Esophagus squamous epithelium (tissue), 5 donors: Measurements from ENCODE around the gene RBFOX2. TPM values are rescaled to one million over a fixed set of nuclear protein-coding genes. Genes with fewer than 3 reads are reported as not detected.
"Not testable (repeated sequence)": the region's sequence is repeated elsewhere in the genome, so short reads cannot be mapped to it uniquely, and the experiment has no call there.

Source experiments
- DNase-seq: peaks from one replicate; lab custom pipeline; 2025; lab: John Stamatoyannopoulos, UW
- H3K27ac ChIP-seq, 4 donors: fragments of 200-600 bp; sonication (generic); one replicate each; pipeline ENCODE4 v1.5.1; 2016 to 2019; ENCODE audit warnings: mild to moderate bottlenecking in 1 of 4
- H3K27me3 ChIP-seq, 4 donors: fragments of 200-600 bp; sonication (generic); 1 replicate in 3 of 4; 2 replicates in 1 of 4; pipeline versions ENCODE4 v1.5.1 to v1.6.0; 2017 to 2021; ENCODE audit warnings: antibody characterized with exemption in 1 of 4
- H3K36me3 ChIP-seq, 3 donors: fragments of 200-600 bp; sonication (generic); one replicate each; pipeline ENCODE4 v1.5.1; 2016 to 2019
- H3K4me1 ChIP-seq, 3 donors: fragments of 200-600 bp; sonication (generic); one replicate each; pipeline ENCODE4 v1.5.1; 2017 to 2019
- H3K4me3 ChIP-seq, 4 donors: fragments of 200-600 bp; sonication (generic); 1 replicate in 3 of 4; 2 replicates in 1 of 4; pipeline ENCODE4 v1.5.1; 2016 to 2019; ENCODE audit warnings: mild to moderate bottlenecking in 2 of 4, moderate library complexity in 1 of 4
- H3K9me3 ChIP-seq, 3 donors: fragments of 200-600 bp; sonication (generic); one replicate each; pipeline ENCODE4 v1.5.1; 2016 to 2019
- POLR2A ChIP-seq, 4 donors: fragments of 450-650 bp; IDR thresholded peaks; one replicate each; pipeline ENCODE4 v1.6.1; 2017; ENCODE audit warnings: antibody characterized with exemption in 4 of 4, mild to moderate bottlenecking in 4 of 4, moderate library complexity in 3 of 4
- WGBS, 2 donors: methylation state at CpG; one replicate each; pipeline ENCODE4 v1.1.5; 2018; 5-methylcytosine and 5-hydroxymethylcytosine counted together
- intact Hi-C: fragments of 100-400 bp; cut with DNase I; formaldehyde crosslinking; loops from one replicate; pipeline ENCODE4 v1.15.0; 2022
- total RNA-seq, 4 donors: library from RNA; depleted of rRNA; stranded (reverse); fragments of >200 nt; gene quantifications; one replicate each; pipeline ENCODE4 v1.1.0, GENCODE V29; 2016
- TF ChIP-seq, protein P1 (sequence below), 6 experiments: fragments of 450-650 bp in 4 of 6; fragments of 200-600 bp in 2 of 6; sonication (generic) in 2 of 6; IDR thresholded peaks; one replicate each; pipeline ENCODE4 v1.5.1; 2016 to 2019; ENCODE audit warnings: antibody characterized with exemption in 6 of 6, mild to moderate bottlenecking in 4 of 6, moderate library complexity in 4 of 6
- donor health status: DM: yes; HTN: yes; CAD: no.

Gene RBFOX2
- total RNA-seq, 4 donors from 2014 or later, result 33.3 to 69.6 (median 46.3) TPM

GRCh38 chr22:35799150-35799549 is 229.5 kb downstream of the RBFOX2 start:
- Histone ChIP-seq H3K36me3 (peaks cover 0 to 18% (median 0%) of the 10 kb centered on the region in 3 donors), H3K9me3 (no peaks in the 10 kb centered on the region), H3K4me3 (no peak overlapping the region), H3K4me1 (peaks cover 0 to 30% (median 0%) of the 10 kb centered on the region in 3 donors), H3K27me3 (no peaks in the 10 kb centered on the region), H3K27ac (no peak overlapping the region)
- intact Hi-C loops, result no loop called here
- WGBS, 2 donors, result 52 to 84% methylated on average over 1 of the region's 1 CpG
- no peak for DNase-seq
- no peak for TF ChIP-seq POLR2A (IDR thresholded peaks at IDR 0.05)
- TF ChIP-seq, protein P1, sequence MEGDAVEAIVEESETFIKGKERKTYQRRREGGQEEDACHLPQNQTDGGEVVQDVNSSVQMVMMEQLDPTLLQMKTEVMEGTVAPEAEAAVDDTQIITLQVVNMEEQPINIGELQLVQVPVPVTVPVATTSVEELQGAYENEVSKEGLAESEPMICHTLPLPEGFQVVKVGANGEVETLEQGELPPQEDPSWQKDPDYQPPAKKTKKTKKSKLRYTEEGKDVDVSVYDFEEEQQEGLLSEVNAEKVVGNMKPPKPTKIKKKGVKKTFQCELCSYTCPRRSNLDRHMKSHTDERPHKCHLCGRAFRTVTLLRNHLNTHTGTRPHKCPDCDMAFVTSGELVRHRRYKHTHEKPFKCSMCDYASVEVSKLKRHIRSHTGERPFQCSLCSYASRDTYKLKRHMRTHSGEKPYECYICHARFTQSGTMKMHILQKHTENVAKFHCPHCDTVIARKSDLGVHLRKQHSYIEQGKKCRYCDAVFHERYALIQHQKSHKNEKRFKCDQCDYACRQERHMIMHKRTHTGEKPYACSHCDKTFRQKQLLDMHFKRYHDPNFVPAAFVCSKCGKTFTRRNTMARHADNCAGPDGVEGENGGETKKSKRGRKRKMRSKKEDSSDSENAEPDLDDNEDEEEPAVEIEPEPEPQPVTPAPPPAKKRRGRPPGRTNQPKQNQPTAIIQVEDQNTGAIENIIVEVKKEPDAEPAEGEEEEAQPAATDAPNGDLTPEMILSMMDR (IDR thresholded peaks at IDR 0.05), result no peak

GRCh38 chr22:35797411-35797810 is 231.2 kb downstream of the RBFOX2 start:
- TF ChIP-seq POLR2A (IDR thresholded peaks at IDR 0.05), result no peak
- TF ChIP-seq, protein P1 (IDR thresholded peaks at IDR 0.05), result no peak
- Histone ChIP-seq H3K9me3 (no peaks in the 10 kb centered on the region), H3K4me1 (peaks cover 0 to 42% (median 0%) of the 10 kb centered on the region in 3 donors), H3K27ac (no peak overlapping the region), H3K4me3 (no peak overlapping the region), H3K36me3 (peaks cover 0 to 3% (median 0%) of the 10 kb centered on the region in 3 donors), H3K27me3 (no peaks in the 10 kb centered on the region)
- DNase-seq, result no peak
- intact Hi-C loops, result no loop called here
- 73 to 87% methylated on average over 4 of the region's 4 CpGs for whole genome bisulfite sequencing, 2 donors

GRCh38 chr22:35795476-35795875 is 233.1 kb downstream of the RBFOX2 start:
- Histone ChIP-seq H3K4me1 (peaks cover 0 to 25% (median 0%) of the 10 kb centered on the region in 3 donors), H3K36me3 (peaks cover 0 to 6% (median 0%) of the 10 kb centered on the region in 3 donors), H3K4me3 (no peak overlapping the region), H3K27ac (no peak overlapping the region), H3K27me3 (no peaks in the 10 kb centered on the region), H3K9me3 (no peaks in the 10 kb centered on the region)
- no peak for TF ChIP-seq POLR2A (IDR thresholded peaks at IDR 0.05)
- TF ChIP-seq, protein P1 (IDR thresholded peaks at IDR 0.05), result no peak
- WGBS, 2 donors, result 75 to 80% methylated on average over 1 of the region's 1 CpG
- DNase-seq, result no peak
- intact Hi-C loops, result no loop called here

DNA sequence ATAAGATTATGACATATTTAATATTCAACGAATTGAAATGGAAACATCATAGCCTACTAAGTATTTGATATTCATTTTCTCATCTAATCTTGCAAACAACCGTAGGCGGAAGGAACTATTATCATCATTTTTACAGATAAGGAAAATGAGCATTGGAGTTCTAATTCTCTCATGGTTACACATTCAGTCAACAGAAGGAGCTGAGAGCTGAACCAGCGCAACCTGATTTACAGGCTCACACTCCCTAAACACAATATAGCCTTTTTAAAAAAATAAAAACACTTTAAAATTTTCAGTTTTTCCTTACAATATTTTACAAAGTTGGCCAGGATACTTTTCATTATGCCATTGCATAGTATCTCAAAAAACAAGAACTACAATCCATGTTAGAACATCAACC is 236.1 kb downstream of the RBFOX2 start:
- peaks cover 0 to 16% (median 0%) of the 10 kb centered on the region in 3 donors for H3K36me3 ChIP-seq
- peak overlapping the region in 3 of 4 donors; percentile 6 to 63 (median 32) for H3K27ac ChIP-seq
- H3K9me3 ChIP-seq, result no peaks in the 10 kb centered on the region
- intact Hi-C loops, result no loop called here
- no peak for DNase-seq
- H3K4me1 ChIP-seq, result peaks cover 0 to 19% (median 0%) of the 10 kb centered on the region in 3 donors
- H3K4me3 ChIP-seq, result no peak overlapping the region
- H3K27me3 ChIP-seq, result no peaks in the 10 kb centered on the region
- no peak for TF ChIP-seq POLR2A (IDR thresholded peaks at IDR 0.05)
- TF ChIP-seq, protein P1 (IDR thresholded peaks at IDR 0.05), result no peak
- WGBS, 2 donors, result 75 to 78% methylated on average over 4 of the region's 4 CpGs

GRCh38 chr22:35791788-35792187 is 236.8 kb downstream of the RBFOX2 start:
- H3K9me3 ChIP-seq, DNase-seq, H3K27ac ChIP-seq, H3K27me3 ChIP-seq, H3K4me3 ChIP-seq, intact Hi-C loops: not testable (repeated sequence)
- Histone ChIP-seq H3K36me3 (peaks cover 0 to 16% (median 0%) of the 10 kb centered on the region in 3 donors), H3K4me1 (peaks cover 0 to 19% (median 0%) of the 10 kb centered on the region in 3 donors)
- 67 to 73% methylated on average over 1 to 2 of the region's 2 CpGs for WGBS, 2 donors
